Lower lobe of right lung (tissue), 2 donors: ENCODE results near the gene PHF21B. TPM values are rescaled to one million over a fixed set of nuclear protein-coding genes. Genes with fewer than 3 reads are reported as not detected.

Experiments
- ATAC-seq, 2 donors: fragments of 200-7000 bp; cut with Tn5 transposase; one replicate each; pipeline ENCODE4 v1.9.1; 2020 to 2022; ENCODE audit warnings: mild to moderate bottlenecking in 2 of 2, moderate library complexity in 2 of 2
- DNase-seq: peaks from one replicate; pipeline ENCODE4 v3.0.0-alpha.2; 2020
- H3K27ac ChIP-seq: fragments of 200-600 bp; one replicate; pipeline ENCODE4 v1.8.0; 2022
- H3K27me3 ChIP-seq: fragments of 200-600 bp; one replicate; pipeline ENCODE4 v1.8.0; 2022; ENCODE audit warnings: low read depth
- H3K36me3 ChIP-seq: fragments of 200-600 bp; one replicate; pipeline ENCODE4 v1.8.0; 2022; ENCODE audit warnings: mild to moderate bottlenecking
- H3K4me1 ChIP-seq: fragments of 200-600 bp; one replicate; pipeline ENCODE4 v1.8.0; 2022
- H3K4me3 ChIP-seq: fragments of 200-600 bp; one replicate; pipeline ENCODE4 v1.8.0; 2022; ENCODE audit warnings: mild to moderate bottlenecking
- H3K9me3 ChIP-seq: fragments of 200-600 bp; one replicate; pipeline ENCODE4 v1.8.0; 2022
- intact Hi-C: fragments of 100-400 bp; cut with DNase I; formaldehyde crosslinking; loops from one replicate; pipeline ENCODE4 v1.11.0; 2022
- total RNA-seq: library from RNA; stranded (reverse); fragmentation: NEBNext Ultra II Directional; extraction: Animal tissue kit (Norgen Biotek cat#: 25700); gene quantifications from one replicate; pipeline ENCODE4 v1.2.1, GENCODE V29; 2021
- TF ChIP-seq, protein P1 (sequence below): fragments of 200-600 bp; IDR thresholded peaks from one replicate; pipeline ENCODE4 v1.8.0; 2022; ENCODE audit warnings: antibody characterized with exemption, mild to moderate bottlenecking
- donor health status: DM: no; HTN: yes; CAD: no; lungs with severe emphysema.

The PHF21B gene
- total RNA-seq, 1 donor from 2014 or later = not detected

DNA sequence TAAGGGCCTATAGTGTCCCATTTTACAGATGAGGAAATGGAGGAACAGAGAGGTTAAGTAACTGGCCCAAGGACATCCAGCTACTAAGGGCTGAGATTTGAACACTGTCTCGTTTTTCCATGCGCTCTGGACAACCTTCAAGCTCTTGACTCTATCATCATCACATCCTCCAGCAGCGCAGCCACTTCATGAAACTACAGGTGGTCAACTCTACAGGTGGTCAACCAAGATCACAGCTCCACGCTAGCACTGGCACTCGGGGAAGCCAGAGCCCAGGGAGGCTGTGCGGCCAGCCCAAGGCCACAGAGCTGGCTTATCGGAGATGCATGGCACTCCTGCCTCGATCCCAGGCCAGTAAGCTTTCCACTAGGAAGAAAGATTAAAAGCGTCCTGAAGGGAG, 40.0 kb downstream of the PHF21B start:
- ATAC-seq = no peak
- TF ChIP-seq, protein P1, sequence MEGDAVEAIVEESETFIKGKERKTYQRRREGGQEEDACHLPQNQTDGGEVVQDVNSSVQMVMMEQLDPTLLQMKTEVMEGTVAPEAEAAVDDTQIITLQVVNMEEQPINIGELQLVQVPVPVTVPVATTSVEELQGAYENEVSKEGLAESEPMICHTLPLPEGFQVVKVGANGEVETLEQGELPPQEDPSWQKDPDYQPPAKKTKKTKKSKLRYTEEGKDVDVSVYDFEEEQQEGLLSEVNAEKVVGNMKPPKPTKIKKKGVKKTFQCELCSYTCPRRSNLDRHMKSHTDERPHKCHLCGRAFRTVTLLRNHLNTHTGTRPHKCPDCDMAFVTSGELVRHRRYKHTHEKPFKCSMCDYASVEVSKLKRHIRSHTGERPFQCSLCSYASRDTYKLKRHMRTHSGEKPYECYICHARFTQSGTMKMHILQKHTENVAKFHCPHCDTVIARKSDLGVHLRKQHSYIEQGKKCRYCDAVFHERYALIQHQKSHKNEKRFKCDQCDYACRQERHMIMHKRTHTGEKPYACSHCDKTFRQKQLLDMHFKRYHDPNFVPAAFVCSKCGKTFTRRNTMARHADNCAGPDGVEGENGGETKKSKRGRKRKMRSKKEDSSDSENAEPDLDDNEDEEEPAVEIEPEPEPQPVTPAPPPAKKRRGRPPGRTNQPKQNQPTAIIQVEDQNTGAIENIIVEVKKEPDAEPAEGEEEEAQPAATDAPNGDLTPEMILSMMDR = no peak

DNA sequence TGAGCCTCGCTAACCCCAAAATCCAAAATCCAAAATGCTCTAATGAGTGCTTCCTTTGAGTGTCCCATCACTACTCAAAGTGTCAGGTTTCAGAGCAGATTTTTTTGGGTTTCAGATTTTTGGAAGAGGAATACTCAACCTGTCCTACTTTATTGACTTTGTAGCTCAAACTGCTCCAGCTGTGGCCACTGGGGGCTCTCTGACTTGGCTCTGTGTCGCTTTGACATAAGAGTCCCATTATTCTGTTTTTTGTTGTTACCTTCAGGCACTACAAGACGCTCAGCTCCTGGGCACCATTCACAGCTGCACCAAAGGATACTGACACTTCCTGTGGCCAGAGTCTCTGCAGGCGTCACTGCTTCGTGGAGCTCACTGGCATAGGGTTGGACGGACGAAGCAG, 41.1 kb downstream of the PHF21B start:
- H3K9me3 ChIP-seq = no peaks in the 10 kb centered on the region
- ATAC-seq (no peak), DNase-seq (no peak)
- intact Hi-C loops = no loop called here
- H3K27me3 ChIP-seq = peaks cover 44% of the 10 kb centered on the region
- no peaks in the 10 kb centered on the region for H3K36me3 ChIP-seq
- TF ChIP-seq, protein P1 = no peak
- no peak overlapping the region for H3K27ac ChIP-seq
- no peaks in the 10 kb centered on the region for H3K4me1 ChIP-seq
- no peak overlapping the region for H3K4me3 ChIP-seq

More for the DNA sequence above, 40.0 kb downstream of the PHF21B start:
- Histone ChIP-seq H3K4me1 (no peaks in the 10 kb centered on the region), H3K36me3 (no peaks in the 10 kb centered on the region), H3K27ac (no peak overlapping the region), H3K4me3 (no peak overlapping the region), H3K27me3 (peaks cover 44% of the 10 kb centered on the region), H3K9me3 (no peaks in the 10 kb centered on the region)
- no peak for DNase-seq
- intact Hi-C loops = no loop called here

DNA sequence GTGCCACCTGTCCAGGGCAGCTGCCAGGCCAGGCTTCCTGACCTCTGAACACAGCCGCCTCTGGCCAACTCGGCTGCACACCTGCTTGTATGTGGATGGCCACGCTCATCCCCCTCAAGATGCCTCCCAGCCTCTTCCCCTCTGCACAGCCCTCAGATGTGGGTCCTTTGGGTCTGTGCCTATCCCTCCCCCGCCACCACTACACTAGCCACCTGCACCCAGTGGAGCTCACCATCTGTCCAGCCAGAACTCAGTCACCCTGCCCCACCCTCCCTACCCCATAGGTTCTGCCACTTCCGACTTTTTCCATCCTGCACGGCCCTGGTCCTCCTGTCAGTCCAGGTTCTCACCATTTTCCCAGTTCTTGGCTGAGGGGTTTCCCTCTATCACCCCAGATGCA, 44.6 kb downstream of the PHF21B start:
- no peaks in the 10 kb centered on the region for H3K9me3 ChIP-seq
- no peak overlapping the region for H3K27ac ChIP-seq
- DNase-seq = no peak
- TF ChIP-seq, protein P1 = no peak
- no peaks in the 10 kb centered on the region for H3K4me1 ChIP-seq
- intact Hi-C loops = no loop called here
- H3K4me3 ChIP-seq = no peak overlapping the region
- H3K36me3 ChIP-seq = no peaks in the 10 kb centered on the region
- no peak for ATAC-seq
- H3K27me3 ChIP-seq = peaks cover 26% of the 10 kb centered on the region

DNA sequence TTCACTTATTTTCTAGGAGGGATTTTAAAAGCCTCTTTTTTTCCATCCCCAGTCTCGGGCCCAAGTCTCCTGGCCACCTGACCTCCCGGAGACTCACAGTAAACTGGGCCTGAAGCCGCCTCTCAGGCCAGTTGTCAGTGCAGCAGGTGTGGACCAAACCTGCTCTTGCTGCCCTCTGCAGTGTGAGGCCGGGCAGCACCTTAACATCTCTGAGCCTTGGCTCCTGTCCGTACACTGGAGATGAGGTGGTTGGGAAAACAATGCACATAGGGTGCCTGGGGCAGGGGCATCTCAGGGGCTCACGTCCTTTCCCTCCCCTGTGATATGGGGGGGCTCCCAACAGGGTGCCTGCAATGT, 45.1 kb downstream of the PHF21B start:
- Histone ChIP-seq H3K4me3 (no peak overlapping the region), H3K27me3 (peaks cover 21% of the 10 kb centered on the region), H3K27ac (no peak overlapping the region), H3K4me1 (no peaks in the 10 kb centered on the region), H3K36me3 (no peaks in the 10 kb centered on the region), H3K9me3 (no peaks in the 10 kb centered on the region)
- ATAC-seq = no peak
- TF ChIP-seq, protein P1 = no peak
- intact Hi-C loops = no loop called here
- no peak for DNase-seq

DNA sequence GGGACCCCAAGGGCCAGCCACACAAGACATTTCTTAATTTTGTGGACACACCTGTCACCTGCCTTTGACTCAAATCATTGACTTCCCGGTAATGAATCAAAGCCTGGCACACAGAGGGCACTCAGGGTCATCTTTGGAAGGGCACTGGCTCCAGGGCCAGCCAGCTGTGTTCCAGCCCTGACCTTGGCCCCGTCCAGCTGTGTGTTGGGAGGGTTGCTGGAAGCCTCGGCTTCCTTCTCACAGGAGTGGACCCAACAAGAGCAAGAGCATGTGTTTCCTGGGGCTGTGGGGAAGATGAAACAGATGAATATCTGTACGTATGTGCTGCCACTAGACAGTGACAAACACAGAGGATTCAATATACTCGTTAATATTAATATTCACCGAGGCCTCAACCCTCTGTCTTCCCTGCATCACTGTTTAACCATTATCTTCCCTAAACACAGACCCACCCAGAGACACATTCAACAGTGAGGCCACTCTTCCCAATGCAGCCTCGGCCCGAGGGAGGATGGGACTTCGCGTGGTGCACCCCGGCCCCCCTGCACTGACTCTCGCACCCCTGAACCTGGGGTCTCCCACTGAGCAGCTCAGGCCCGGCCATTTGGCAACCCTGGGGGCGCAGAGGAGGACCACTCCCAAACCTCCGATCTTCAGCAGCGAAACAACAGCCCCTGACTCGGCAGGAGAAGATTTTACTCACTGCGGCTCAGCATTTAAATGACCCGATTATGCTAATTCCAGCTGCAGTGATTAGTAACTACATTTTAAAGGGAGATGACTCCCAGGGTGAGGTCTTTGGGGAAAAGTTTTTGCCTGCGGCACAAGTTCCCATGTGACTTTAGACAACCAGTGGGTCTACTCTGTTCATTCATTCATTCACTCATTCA, 45.7 kb downstream of the PHF21B start:
- Histone ChIP-seq H3K4me1 (no peaks in the 10 kb centered on the region), H3K36me3 (no peaks in the 10 kb centered on the region), H3K9me3 (no peaks in the 10 kb centered on the region), H3K27me3 (peaks cover 19% of the 10 kb centered on the region), H3K27ac (no peak overlapping the region), H3K4me3 (no peak overlapping the region)
- intact Hi-C loops = no loop called here
- ATAC-seq = no peak
- DNase-seq = no peak
- TF ChIP-seq, protein P1 = no peak
